Measurements from ENCODE around the gene NSMCE1. TPM values are rescaled to one million over a fixed set of nuclear protein-coding genes. Genes with fewer than 3 reads are reported as not detected.

The NSMCE1 gene
- total RNA-seq, 1 experiment from 2014 or later = 85.5 TPM

DNA sequence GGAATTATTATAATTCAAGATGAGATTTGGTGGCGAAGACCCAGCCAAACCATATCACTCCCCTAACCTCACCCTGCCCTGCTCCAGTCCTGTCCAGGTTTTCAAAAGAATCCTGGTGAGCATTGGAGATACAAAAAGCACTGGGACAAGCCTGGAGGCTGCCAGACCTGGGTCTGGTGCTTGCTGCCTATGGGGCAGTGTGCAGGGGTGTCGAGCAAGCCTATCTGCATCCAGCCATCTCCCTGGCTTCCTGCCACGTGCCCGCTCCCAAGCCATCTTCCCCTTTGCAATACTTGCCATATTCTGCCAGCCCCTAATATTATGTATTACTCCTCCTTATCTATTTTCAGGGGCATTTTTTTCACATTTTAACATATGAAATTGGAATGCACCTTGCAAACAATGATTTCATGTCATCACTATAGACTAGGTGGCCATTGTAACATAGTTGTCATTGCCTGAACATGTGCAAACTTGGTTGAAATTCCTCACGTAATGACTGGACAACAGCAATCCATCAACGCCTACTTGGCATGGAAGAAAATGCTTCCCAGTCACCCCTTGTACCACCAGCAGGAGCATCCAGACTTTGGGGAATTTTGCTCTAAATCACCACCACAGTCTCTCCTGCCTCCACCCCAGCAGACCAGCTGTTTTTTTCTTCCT, 73.4 kb downstream of the NSMCE1 start:
- DNase-seq (ENCODE audit: low read depth) = no peak

DNA sequence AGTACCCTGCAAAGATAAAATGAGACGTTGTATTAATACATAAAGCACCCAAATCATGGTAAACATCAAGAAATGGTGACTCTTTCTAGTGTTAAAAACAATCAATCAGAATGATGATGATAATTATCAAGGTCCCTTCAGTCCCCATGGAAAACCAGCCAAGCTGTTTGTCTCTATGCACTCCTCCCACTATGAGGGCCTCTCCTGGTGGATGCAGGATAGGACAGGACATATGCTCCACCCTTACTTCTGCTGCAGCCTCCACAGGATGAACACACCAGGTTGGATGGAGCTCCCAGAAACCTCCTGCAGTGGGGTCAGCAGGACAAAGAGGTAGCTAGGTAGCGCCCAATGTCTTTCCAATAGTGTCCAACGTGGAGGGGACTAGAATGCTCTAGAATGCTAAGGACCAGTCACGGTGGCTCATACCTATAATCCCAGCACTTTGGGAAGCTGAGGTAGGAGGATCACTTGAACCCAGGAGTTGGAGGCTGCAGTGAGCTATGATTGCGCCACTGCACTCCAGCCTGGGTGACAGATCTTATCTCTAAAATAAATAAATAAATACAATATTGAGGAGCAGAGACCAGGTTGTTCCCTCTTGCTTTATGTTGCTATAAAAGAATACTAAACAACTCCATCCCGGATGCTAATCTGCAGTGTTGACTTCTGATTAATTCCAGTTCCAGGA, 75.1 kb downstream of the NSMCE1 start:
- no peak for DNase-seq (ENCODE audit: low read depth)

DNA sequence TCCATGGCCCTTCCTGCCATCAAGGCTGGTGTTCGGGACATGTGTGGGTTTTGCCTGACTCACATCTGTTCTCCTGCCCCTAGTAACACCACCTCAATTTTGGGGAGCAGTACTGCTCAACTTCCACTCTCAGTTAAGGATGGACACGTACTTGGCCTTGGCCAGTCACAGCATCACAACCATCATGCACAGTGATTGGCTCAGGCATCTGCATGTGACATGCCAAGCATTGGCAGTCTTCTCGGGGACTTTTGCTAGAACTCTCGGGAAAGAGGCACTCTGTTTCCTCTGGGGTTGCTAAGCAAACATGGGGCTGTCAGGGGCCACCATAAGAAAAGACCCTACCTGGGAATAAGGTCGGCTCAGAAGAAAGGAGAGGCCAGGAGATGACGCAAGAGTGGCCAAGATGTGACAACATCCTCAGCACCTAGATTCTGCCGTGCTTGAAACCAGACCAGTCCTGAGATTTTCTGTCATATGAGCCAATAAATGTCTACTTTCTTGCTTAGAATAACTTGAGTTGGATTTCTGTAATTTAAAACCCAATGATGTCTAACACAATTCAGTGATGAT, 77.1 kb downstream of the NSMCE1 start:
- DNase-seq (ENCODE audit: low read depth) = no peak

DNA sequence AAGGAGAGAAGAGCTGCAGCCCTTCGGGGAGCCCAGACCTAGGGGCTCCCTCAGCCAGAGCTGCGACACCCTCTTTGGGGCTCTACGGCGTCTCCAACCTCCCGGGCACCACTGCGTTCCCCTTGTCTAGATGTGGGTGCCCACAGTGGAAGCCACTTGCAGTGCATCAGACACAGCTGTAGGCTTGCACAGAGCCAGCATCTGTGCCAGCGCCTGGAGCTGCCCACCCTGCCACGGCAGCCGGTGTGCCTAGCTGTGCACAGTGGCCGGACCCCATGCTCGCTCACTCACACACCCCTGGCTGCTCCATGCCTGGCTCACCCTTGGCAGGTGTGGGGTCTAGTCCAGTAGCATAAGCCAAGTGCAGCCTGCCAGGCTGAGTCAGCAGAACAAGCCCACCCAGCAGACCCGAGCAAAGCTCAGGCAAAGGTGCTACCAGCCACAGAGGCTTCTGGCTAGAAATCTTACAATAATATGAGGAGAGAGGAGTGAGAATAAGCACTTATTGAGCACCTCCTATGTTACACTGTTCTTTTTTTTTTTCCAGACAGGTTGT, 78.2 kb downstream of the NSMCE1 start:
- DNase-seq (ENCODE audit: low read depth) = no peak

DNA sequence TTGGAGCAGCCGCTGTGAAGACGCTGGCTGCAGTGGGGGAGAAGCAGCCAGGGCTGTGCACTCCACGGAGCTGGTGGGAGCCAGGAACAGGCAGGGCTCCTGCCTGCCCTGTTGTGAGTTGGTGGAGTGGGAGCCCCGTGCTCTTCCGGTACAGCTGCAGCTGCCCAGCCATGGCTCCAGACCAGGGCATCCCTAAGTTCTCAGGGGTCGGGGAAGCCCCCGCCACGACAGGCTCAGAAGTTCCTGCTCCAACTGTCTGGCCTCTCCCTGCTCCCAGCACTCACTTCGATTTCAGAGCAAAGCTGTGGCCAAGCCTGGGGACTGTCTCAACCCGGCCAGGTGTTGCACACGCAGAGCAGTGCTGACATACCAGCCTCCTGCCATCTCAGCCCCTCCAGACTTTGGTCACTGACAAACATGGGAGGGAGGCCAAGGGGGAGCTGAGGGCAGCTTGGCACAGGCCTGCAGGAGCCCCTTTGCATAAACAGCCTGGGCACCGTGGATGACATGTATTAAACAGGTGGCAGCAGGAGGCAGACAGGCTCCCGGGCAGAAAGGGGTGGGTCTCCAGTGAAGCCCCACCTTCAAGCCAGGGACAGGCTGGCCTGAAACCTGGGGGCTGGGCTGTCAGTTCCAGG, 79.1 kb downstream of the NSMCE1 start:
- no peak for DNase-seq (ENCODE audit: low read depth)

DNA sequence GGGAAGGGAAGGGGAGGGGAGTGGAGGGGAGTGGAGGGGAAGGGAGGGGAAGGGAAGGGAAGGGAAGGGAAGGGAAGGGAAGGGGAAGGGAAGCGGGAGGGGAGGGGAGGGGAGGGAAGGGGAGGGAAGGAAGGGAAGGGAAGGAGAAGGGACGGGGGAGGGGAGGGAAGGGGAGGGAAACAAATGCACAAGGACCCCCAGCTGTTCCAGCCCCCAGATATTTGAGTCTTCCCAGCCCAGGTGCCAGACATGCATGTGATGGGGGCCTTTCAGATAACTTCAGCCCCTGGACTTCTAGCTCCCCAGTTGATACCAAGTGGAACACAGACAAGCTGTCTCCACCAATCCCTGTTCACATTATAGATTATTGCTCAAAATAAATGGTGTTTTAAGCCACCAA, 79.9 kb downstream of the NSMCE1 start:
- DNase-seq (ENCODE audit: low read depth) = no peak

DNA sequence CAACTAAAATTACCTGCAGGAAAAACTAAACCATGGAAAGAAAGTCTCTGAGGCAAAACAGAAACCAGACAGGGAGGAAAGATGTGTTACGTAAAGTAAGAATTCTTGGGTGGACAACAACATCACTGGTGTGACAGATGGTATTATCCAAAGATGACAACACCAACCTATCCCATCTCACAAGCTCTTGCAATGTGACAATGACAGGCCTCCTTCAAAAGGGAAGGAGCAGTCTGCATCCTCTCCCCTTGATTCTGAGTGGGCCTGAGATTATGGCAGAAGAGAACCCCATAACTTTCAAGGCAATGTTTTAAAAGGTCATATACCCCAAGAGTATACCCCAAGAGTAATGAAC, 82.8 kb downstream of the NSMCE1 start:
- DNase-seq (ENCODE audit: low read depth) = no peak

DNA sequence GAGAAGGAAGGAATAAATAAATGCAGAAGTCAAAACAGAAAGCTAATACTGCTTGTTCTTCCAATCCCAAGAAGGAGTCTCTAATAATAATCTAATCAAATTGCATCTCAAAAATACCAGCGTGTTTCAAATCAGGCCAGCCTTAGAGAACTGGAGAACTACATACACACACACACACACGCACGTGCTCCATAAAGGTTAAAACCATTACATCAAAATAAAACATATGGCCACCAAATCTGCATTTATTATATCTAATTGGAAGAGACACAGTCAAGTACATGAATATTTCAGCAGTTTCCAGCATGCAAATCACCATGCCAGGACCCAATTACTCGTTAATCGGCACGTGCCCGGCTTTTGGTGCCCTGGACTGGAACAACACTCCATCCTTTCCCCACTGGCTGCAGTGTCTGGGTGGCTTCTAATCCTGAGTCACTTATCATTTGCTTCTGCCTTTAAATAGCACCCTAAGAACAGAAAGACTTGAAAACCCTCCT, 85.6 kb downstream of the NSMCE1 start:
- no peak for DNase-seq (ENCODE audit: low read depth)

DNA sequence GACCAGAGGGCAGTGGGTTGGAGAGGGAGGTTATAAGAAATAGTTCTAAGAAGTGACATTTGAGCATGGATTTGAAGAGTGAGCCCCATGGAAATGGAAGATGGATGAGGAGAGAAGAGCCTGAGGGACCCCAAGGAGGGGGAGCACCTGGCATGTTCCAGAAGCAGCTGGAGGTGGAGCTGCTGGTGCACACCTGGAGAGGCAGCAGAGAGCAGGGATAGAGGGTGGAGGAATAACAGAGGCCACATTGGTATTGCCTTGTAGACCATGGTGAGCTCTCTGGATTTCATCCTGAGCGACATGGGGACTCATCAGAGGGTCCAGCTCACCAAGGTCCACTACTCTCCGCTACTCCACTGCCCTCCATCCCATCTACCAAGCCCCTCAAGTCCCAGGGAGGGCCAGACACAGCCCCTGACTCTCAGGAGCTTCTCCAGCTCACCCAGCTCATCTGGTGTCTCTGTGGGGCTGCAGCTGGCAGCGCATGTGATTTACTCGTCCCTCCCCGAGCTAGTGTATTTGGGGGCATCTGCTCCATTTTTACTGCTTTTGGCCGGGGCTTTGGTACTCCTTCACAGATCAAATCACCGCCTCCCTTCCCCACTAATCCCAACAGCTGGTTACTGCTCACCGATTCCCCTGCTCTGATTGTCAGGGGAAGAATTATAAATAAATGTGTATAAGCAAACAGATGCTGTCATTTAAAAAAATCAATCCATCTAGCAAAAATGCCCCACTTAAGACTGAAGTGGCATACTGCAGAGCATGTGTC, 87.4 kb downstream of the NSMCE1 start:
- no peak for DNase-seq (ENCODE audit: low read depth)

DNA sequence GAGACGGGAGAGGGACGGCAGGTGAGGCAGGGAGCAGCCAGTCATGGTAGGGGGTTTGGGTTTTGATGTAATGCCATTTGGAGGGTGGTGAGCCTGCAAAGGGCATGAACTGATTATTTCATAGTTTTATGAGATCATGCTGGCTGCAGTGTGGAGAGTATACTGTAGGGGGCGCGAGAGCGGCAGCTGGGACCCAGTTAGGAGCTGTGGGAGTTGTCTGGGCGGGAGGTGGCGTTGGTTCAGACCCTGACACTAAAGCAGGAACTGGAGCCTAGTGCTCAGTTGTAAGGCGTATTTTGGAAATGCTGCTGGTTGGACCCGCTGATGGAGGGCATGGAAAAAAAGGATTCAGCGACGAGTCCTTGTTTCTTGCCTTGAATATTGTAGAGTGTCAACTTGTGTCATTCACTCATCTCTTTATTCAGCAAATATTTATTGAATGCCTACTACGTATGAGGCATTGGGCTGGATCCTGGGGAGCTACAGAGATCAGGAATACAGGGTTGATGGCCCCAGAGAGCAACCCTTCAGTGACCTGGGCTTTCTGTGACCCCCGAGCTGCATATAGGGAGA, 89.0 kb downstream of the NSMCE1 start:
- peak; percentile 57 for DNase-seq (ENCODE audit: low read depth)

DNA sequence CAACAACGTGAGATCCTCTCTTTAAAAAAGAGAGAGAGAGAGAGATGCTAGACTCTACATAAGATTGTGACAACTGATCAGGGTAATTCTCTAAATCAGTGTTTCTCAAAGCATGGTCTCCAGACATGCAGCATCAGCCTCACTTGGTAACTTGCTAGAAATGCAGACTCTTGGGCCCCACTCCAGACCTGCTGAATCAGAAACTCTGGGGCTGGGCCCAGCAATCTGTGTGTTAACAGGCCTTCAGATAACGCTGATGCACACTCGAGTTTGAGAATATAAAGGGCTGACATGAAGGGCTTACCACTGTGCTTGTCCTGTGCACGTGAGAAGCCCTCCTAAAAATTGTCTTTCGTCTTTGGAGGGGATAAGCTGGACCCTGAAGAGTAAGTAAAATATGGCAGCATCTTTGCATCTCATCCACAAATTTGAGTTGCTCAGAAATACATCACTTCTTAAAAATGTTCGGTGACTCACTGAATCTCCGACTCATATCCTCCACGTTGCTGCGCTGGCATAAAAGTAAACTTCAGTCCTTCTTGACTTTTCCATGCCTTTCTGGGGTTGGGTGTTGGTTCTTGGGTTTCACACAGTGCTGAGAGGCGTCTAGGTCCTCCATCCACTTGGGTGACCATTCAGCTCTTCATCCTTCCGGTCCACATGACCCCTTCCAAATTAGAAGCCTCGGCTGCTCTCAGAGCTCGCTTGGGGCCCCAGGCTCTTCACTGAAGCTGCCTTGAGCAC, 91.4 kb downstream of the NSMCE1 start:
- DNase-seq (ENCODE audit: low read depth) = peak; percentile 67

DNA sequence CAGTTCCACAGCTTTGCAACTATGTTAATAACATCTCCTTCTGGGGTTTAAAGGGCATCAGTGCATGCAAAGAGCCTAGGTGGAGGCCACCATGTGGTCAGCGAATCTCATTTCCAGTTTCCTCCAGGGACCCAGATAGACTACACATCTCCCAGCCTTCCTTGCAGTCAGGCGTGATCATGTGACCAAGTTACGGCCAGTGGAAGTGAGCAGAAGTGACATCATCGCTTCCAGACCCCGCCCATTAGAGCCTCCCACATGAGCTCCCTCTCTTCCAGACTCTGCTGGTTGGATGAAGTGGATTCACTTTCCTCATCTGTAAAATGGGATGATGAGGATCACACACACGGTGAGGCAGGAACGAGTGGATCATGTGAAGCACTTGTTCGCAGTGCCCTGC, 92.7 kb downstream of the NSMCE1 start:
- DNase-seq (ENCODE audit: low read depth) = no peak

Other genes with a start within 250 kb of the NSMCE1 start
- gene C16orf82, start 201.8 kb downstream of the NSMCE1 start, total RNA-seq (2014; rRNA removed; shearing (Covaris generic)) = not detected in 2 replicates
- 2.3 and 2.4 TPM in 2 replicates for gene KDM8, start 65.2 kb downstream of the NSMCE1 start, total RNA-seq (2014; rRNA removed; shearing (Covaris generic))
- gene IL4R, start 45.2 kb upstream of the NSMCE1 start, total RNA-seq (2014; rRNA removed; shearing (Covaris generic)) = 23.9 and 27.6 TPM in 2 replicates
- gene IL21R, start 133.4 kb upstream of the NSMCE1 start, total RNA-seq (2014; rRNA removed; shearing (Covaris generic)) = 1.1 and 2.1 TPM in 2 replicates